SK-N-SH (cell line): ENCODE measurements around the gene POU4F3. TPM values are rescaled to one million over a fixed set of nuclear protein-coding genes. Genes with fewer than 3 reads are reported as not detected.

ENCODE experiments used
- CTCF ChIA-PET: fragments of 300-600, 350-600 bp; formaldehyde crosslinking; extraction: SDS; loops from one replicate; lab custom pipeline; 2021; lab: Yijun Ruan, JAX
- POLR2A ChIA-PET: fragments of 350-600 bp; sonication (Branson Sonifier 250); formaldehyde crosslinking; extraction: SDS; loops from one replicate; lab custom pipeline; 2020; ENCODE audit warnings: antibody characterized with exemption, inconsistent platforms; lab: Yijun Ruan, JAX
- DNase-seq: peaks from one replicate; pipeline ENCODE4 v3.0.0; 2012
- H2AFZ ChIP-seq: fragments of 200-600 bp; sonication (generic); 2 replicates; pipeline ENCODE4 v1.8.1; 2016; ENCODE audit warnings: antibody characterized with exemption, mild to moderate bottlenecking, low read depth
- H3F3A ChIP-seq: fragments of 200-600 bp; sonication (generic); replicated peaks from 2 replicates; pipeline ENCODE3; 2016; ENCODE audit warnings: antibody characterized with exemption, mild to moderate bottlenecking; ENCODE audit not compliant: insufficient read depth
- H3K27ac ChIP-seq, 2 experiments: fragments of 200-500 bp in 1 of 2; fragments of 200-600 bp in 1 of 2; sonication (Bioruptor generic) in 1 of 2; sonication (generic), shearing (Covaris generic) in 1 of 2; 2 replicates each; pipeline versions ENCODE4 v1.5.1 to v1.6.1; 2014 to 2016; ENCODE audit warnings: low read depth in 2 of 2, inconsistent platforms in 1 of 2, low read length in 1 of 2, mild to moderate bottlenecking in 1 of 2, mixed read lengths in 1 of 2
- H3K27me3 ChIP-seq: fragments of 200-600 bp; sonication (generic), shearing (Covaris generic); 2 replicates; pipeline ENCODE4 v1.6.1; 2016; ENCODE audit warnings: mixed run types; ENCODE audit not compliant: insufficient read depth
- H3K36me3 ChIP-seq, 2 experiments: fragments of 200-500 bp in 1 of 2; fragments of 200-600 bp in 1 of 2; sonication (Bioruptor generic) in 1 of 2; sonication (generic) in 1 of 2; replicated peaks in 1 of 2; 2 replicates each; pipeline versions ENCODE3 to v1.5.1; 2014 to 2016; ENCODE audit warnings: low read length in 1 of 2, mild to moderate bottlenecking in 1 of 2; ENCODE audit not compliant: insufficient read depth in 2 of 2, control insufficient read depth in 1 of 2
- H3K4me1 ChIP-seq, 2 experiments: fragments of 200-500 bp in 1 of 2; fragments of 200-600 bp in 1 of 2; sonication (Bioruptor generic) in 1 of 2; sonication (generic), shearing (Covaris generic) in 1 of 2; 2 replicates each; pipeline versions ENCODE4 v1.5.1 to v1.6.1; 2014 to 2016; ENCODE audit warnings: low read depth in 1 of 2, low read length in 1 of 2, mixed run types in 1 of 2; ENCODE audit not compliant: insufficient read depth in 2 of 2, control insufficient read depth in 1 of 2
- H3K4me2 ChIP-seq: fragments of 200-600 bp; sonication (generic), shearing (Covaris generic); 2 replicates; pipeline ENCODE4 v1.6.1; 2017; ENCODE audit warnings: mixed run types
- H3K4me3 ChIP-seq, 2 experiments: fragments of 200-500 bp in 1 of 2; fragments of 200-600 bp in 1 of 2; sonication (Bioruptor generic) in 1 of 2; sonication (generic), shearing (Covaris generic) in 1 of 2; 2 replicates each; pipeline versions ENCODE4 v1.5.1 to v1.8.1; 2014 to 2016; ENCODE audit warnings: low read depth in 2 of 2, inconsistent platforms in 1 of 2, low read length in 1 of 2, mild to moderate bottlenecking in 1 of 2, mixed read lengths in 1 of 2, moderate library complexity in 1 of 2
- H3K79me2 ChIP-seq: fragments of 200-600 bp; sonication (generic); 2 replicates; pipeline ENCODE4 v1.8.1; 2017; ENCODE audit warnings: mild to moderate bottlenecking; ENCODE audit not compliant: insufficient read depth
- H3K9ac ChIP-seq: fragments of 200-600 bp; sonication (generic); 2 replicates; pipeline ENCODE4 v1.6.1; 2017; ENCODE audit warnings: mixed run types
- H3K9me2 ChIP-seq: fragments of 200-600 bp; sonication (generic); 2 replicates; pipeline ENCODE4 v1.6.1; 2017; ENCODE audit warnings: mixed run types
- H3K9me3 ChIP-seq: fragments of 200-600 bp; sonication (generic); 2 replicates; pipeline ENCODE4 v1.6.1; 2017; ENCODE audit warnings: mixed run types, mild to moderate bottlenecking, moderate library complexity
- H4K20me1 ChIP-seq: fragments of 200-600 bp; sonication (generic); 2 replicates; pipeline ENCODE4 v1.6.1; 2017; ENCODE audit warnings: mild to moderate bottlenecking, mixed run types; ENCODE audit not compliant: insufficient read depth
- CTCF ChIP-seq: fragments of 200-600 bp; sonication (generic); IDR thresholded peaks from 2 replicates; pipeline ENCODE4 v1.6.1; 2017; ENCODE audit warnings: antibody characterized with exemption, mild to moderate bottlenecking, moderate library complexity
- FOSL2 ChIP-seq: IDR thresholded peaks from 2 replicates; pipeline ENCODE4 v1.4.0; 2012; ENCODE audit warnings: low read depth, mild to moderate bottlenecking, moderate library complexity, borderline replicate concordance
- IRF3 ChIP-seq: fragments of 150-350 bp; IDR thresholded peaks from 2 replicates; pipeline ENCODE4 v1.6.1; 2016; ENCODE audit warnings: mild to moderate bottlenecking, low read depth, low read length
- MEF2A ChIP-seq: IDR thresholded peaks from 2 replicates; pipeline ENCODE4 v1.4.0; 2012; ENCODE audit warnings: low read depth, borderline replicate concordance
- POLR2AphosphoS5 ChIP-seq: IDR thresholded peaks from 2 replicates; pipeline ENCODE4 v1.6.1; 2012; ENCODE audit warnings: low read depth, low read length
- RCOR1 ChIP-seq: fragments of 150-350 bp; IDR thresholded peaks from 2 replicates; pipeline ENCODE4 v1.6.1; 2017; ENCODE audit warnings: antibody characterized with exemption, low read length
- REST ChIP-seq: IDR thresholded peaks from 2 replicates; pipeline ENCODE4 v1.6.1; 2012; ENCODE audit warnings: mild to moderate bottlenecking, low read depth, low read length, moderate library complexity
- RXRA ChIP-seq: IDR thresholded peaks from 2 replicates; pipeline ENCODE4 v1.4.0; 2012; ENCODE audit warnings: low read depth, mild to moderate bottlenecking, borderline replicate concordance
- WGBS: methylation state at CpG from one replicate; pipeline ENCODE4 v1.1.6; 2017; ENCODE audit warnings: low lambda C conversion rate; 5-methylcytosine and 5-hydroxymethylcytosine counted together
- polyA plus RNA-seq, 3 experiments: library from polyadenylated mRNA; depleted of rRNA; stranded (reverse); fragments of >200 nt; gene quantifications; 2 replicates each; pipeline ENCODE4 v1.2.3, GENCODE V29; 2012

POU4F3 gene
- polyA plus RNA-seq, 1 of the 3 experiments (the other 2 are of a cell fraction), result 0.08 TPM

- Histone ChIP-seq H3K79me2 (no peaks in the 10 kb centered on the region), H4K20me1 (no peaks in the 10 kb centered on the region), H3K27ac (no peak overlapping the region), H3K9me2 (no peaks in the 10 kb centered on the region), H3K4me1 (no peaks in the 10 kb centered on the region), H3K36me3 (no peaks in the 10 kb centered on the region), H3K4me2 (no peak overlapping the region), H3F3A (no peaks in the 10 kb centered on the region), H3K9ac (no peak overlapping the region), H3K27me3 (peaks cover 16% of the 10 kb centered on the region; the same call in 1 of the 2 replicates)
- POLR2A ChIA-PET, result no interaction called here
- DNase-seq, result no peak
- TF ChIP-seq RCOR1 (no peak), IRF3 (no peak), POLR2AphosphoS5 (no peak), FOSL2 (no peak), RXRA (no peak)
- TF ChIP-seq, all 33 proteins: peak for 0
- 20% methylated on average over 2 of the region's 2 CpGs for WGBS
- no peaks in the 10 kb centered on the region for H3K9me3 ChIP-seq
- no peak overlapping the region for H2AFZ ChIP-seq
- CTCF ChIA-PET, result interaction anchor here (0.8 kb wide), 1 partner anchor 145 kb away, joined by 3 read pairs; no protein-coding TSS in a partner anchor
- no peak overlapping the region for H3K4me3 ChIP-seq
Observed at GRCh38 chr5:146388386-146388785, 49.7 kb downstream of the POU4F3 start.

- ChIA-PET POLR2A (no interaction called here), CTCF (interaction anchor here (1.8 kb wide), 1 partner anchor 14 kb away, joined by 4 read pairs; no protein-coding TSS in a partner anchor)
- Histone ChIP-seq H4K20me1 (no peaks in the 10 kb centered on the region), H3K27ac (no peak overlapping the region), H3K79me2 (no peaks in the 10 kb centered on the region), H3K4me3 (0 out of 4 replicates have a peak overlapping the region, but pooled peaks of 1 of the 2 experiments have one; percentile 41), H3K9ac (no peak overlapping the region), H3K4me1 (no peaks in the 10 kb centered on the region), H3F3A (no peaks in the 10 kb centered on the region), H3K9me2 (no peaks in the 10 kb centered on the region), H2AFZ (no peak overlapping the region), H3K9me3 (no peaks in the 10 kb centered on the region), H3K36me3 (no peaks in the 10 kb centered on the region), H3K27me3 (peaks cover 19% of the 10 kb centered on the region; the same call in 1 of the 2 replicates), H3K4me2 (no peak overlapping the region)
- no peak for DNase-seq
- 78% methylated on average over 2 of the region's 2 CpGs for WGBS
- TF ChIP-seq MEF2A, result no peak
- no peak for TF ChIP-seq REST
- peak; percentile 25 for TF ChIP-seq CTCF
Observed at GRCh38 chr5:146390469-146390868, 51.8 kb downstream of the POU4F3 start.

Other genes starting within 250 kb of the POU4F3 start
- 0.21 and 0.55 TPM in 2 replicates for gene PLAC8L1, start 233.3 kb upstream of the POU4F3 start, polyA plus RNA-seq (2012; rRNA removed)
- gene LARS1, start 156.2 kb upstream of the POU4F3 start, polyA plus RNA-seq (2012; rRNA removed), result 16.8 and 19.9 TPM in 2 replicates
- 6.1 and 8.2 TPM in 2 replicates for gene RBM27, start 135.2 kb upstream of the POU4F3 start, polyA plus RNA-seq (2012; rRNA removed)
- gene TCERG1, start 108.5 kb downstream of the POU4F3 start, polyA plus RNA-seq (2012; rRNA removed), result 38.5 and 47.3 TPM in 2 replicates
- not detected in 2 replicates for gene GPR151, start 177.4 kb downstream of the POU4F3 start, polyA plus RNA-seq (2012; rRNA removed)